Vagina (tissue), 2 donors: ENCODE data around the gene SH3D19. TPM values are rescaled to one million over a fixed set of nuclear protein-coding genes. Genes with fewer than 3 reads are reported as not detected.
"Not testable (repeated sequence)": the region's sequence is repeated elsewhere in the genome, so short reads cannot be mapped to it uniquely, and the experiment has no call there.

Experiments used
- DNase-seq, 2 donors: peaks; one replicate each; pipeline ENCODE4 v3.0.0-alpha.2; 2017; ENCODE audit errors: extremely low spot score in 2 of 2
- H3K27ac ChIP-seq: fragments of 200-600 bp; sonication (generic); one replicate; pipeline ENCODE4 v1.5.1; 2019
- H3K27me3 ChIP-seq: fragments of 200-600 bp; sonication (generic); one replicate; pipeline ENCODE4 v1.5.1; 2019
- H3K36me3 ChIP-seq, 2 donors: fragments of 200-600 bp; sonication (generic); one replicate each; pipeline ENCODE4 v1.5.1; 2017 to 2019
- H3K4me1 ChIP-seq: fragments of 200-600 bp; sonication (generic); one replicate; pipeline ENCODE4 v1.5.1; 2019
- H3K4me3 ChIP-seq, 2 donors: fragments of 200-600 bp; sonication (generic); 1 replicate in 1 of 2; 2 replicates in 1 of 2; pipeline ENCODE4 v1.5.1; 2016 to 2019
- H3K9me3 ChIP-seq: fragments of 200-600 bp; sonication (generic); one replicate; pipeline ENCODE4 v1.5.1; 2019
- CTCF ChIP-seq, 3 experiments: fragments of 450-650 bp in 2 of 3; fragments of 200-600 bp in 1 of 3; sonication (generic) in 1 of 3; IDR thresholded peaks; one replicate each; pipeline ENCODE4 v1.5.1; 2017 to 2019; ENCODE audit warnings: antibody characterized with exemption in 3 of 3, mild to moderate bottlenecking in 2 of 3, moderate library complexity in 2 of 3
- POLR2A ChIP-seq, 2 donors: fragments of 450-650 bp; IDR thresholded peaks; one replicate each; pipeline ENCODE4 v1.6.1; 2017; ENCODE audit warnings: antibody characterized with exemption in 2 of 2, mild to moderate bottlenecking in 2 of 2, moderate library complexity in 2 of 2
- POLR2AphosphoS5 ChIP-seq, 2 donors: sonication (generic); formaldehyde crosslinking; IDR thresholded peaks; one replicate each; pipeline ENCODE4 v1.9.0; 2017; ENCODE audit warnings: antibody characterized with exemption in 2 of 2, mild to moderate bottlenecking in 2 of 2, low read depth in 1 of 2; ENCODE audit not compliant: insufficient read depth in 1 of 2
- intact Hi-C: fragments of 100-400 bp; cut with DNase I; formaldehyde crosslinking; loops from one replicate; pipeline ENCODE4 v1.15.1; 2023
- small RNA-seq: library from RNA; depleted of rRNA; stranded (forward); fragments of <200 nt; gene quantifications from one replicate; pipeline ENCODE3, GENCODE V24; 2016
- total RNA-seq: library from RNA; depleted of rRNA; stranded (reverse); fragments of >200 nt; gene quantifications from one replicate; pipeline ENCODE4 v1.2.3, GENCODE V29; 2016

SH3D19 gene
- total RNA-seq, 1 donor from 2014 or later: 86.4 TPM

- Histone ChIP-seq H3K27ac (no peak overlapping the region), H3K36me3 (no peaks in the 10 kb centered on the region), H3K4me1 (no peaks in the 10 kb centered on the region), H3K27me3 (no peaks in the 10 kb centered on the region), H3K9me3 (no peaks in the 10 kb centered on the region), H3K4me3 (no peak overlapping the region)
- intact Hi-C loops: no loop called here
- DNase-seq: no peak
- TF ChIP-seq CTCF (IDR thresholded peaks at IDR 0.05): no peak
- no peak for TF ChIP-seq POLR2AphosphoS5 (IDR thresholded peaks at IDR 0.05; ENCODE audit: insufficient read depth in 1 of 2, low read depth in 1 of 2)
- TF ChIP-seq POLR2A (IDR thresholded peaks at IDR 0.05): no peak
Measured at GRCh38 chr4:151092488-151092887, 232.9 kb downstream of the SH3D19 start.

GRCh38 chr4:151091047-151091446 lies 234.4 kb downstream of the SH3D19 start:
- DNase-seq: no peak
- Histone ChIP-seq H3K4me1 (no peaks in the 10 kb centered on the region), H3K4me3 (no peak overlapping the region), H3K27ac (no peak overlapping the region), H3K36me3 (no peaks in the 10 kb centered on the region), H3K9me3 (no peaks in the 10 kb centered on the region), H3K27me3 (no peaks in the 10 kb centered on the region)
- intact Hi-C loops: no loop called here
- no peak for TF ChIP-seq POLR2A (IDR thresholded peaks at IDR 0.05)
- no peak for TF ChIP-seq POLR2AphosphoS5 (IDR thresholded peaks at IDR 0.05; ENCODE audit: insufficient read depth in 1 of 2, low read depth in 1 of 2)
- TF ChIP-seq CTCF (IDR thresholded peaks at IDR 0.05): no peak

- no peaks in the 10 kb centered on the region for H3K27me3 ChIP-seq
- H3K4me3 ChIP-seq: no peak overlapping the region
- H3K9me3 ChIP-seq: no peaks in the 10 kb centered on the region
- no peak for DNase-seq
- intact Hi-C loops: no loop called here
- H3K4me1 ChIP-seq: no peaks in the 10 kb centered on the region
- no peaks in the 10 kb centered on the region for H3K36me3 ChIP-seq
- H3K27ac ChIP-seq: no peak overlapping the region
- TF ChIP-seq CTCF (IDR thresholded peaks at IDR 0.05) (no peak), POLR2A (IDR thresholded peaks at IDR 0.05) (no peak), POLR2AphosphoS5 (IDR thresholded peaks at IDR 0.05; ENCODE audit: insufficient read depth in 1 of 2, low read depth in 1 of 2) (no peak)
Measured at GRCh38 chr4:151087467-151087866, 237.9 kb downstream of the SH3D19 start.

GRCh38 chr4:151077978-151078377 lies 247.4 kb downstream of the SH3D19 start:
- H3K4me3 ChIP-seq, H3K27me3 ChIP-seq, H3K36me3 ChIP-seq, DNase-seq, H3K4me1 ChIP-seq, H3K27ac ChIP-seq, H3K9me3 ChIP-seq, intact Hi-C loops: not testable (repeated sequence)

GRCh38 chr4:151074416-151074916 lies 250.9 kb downstream of the SH3D19 start:
- no peak overlapping the region for H3K4me3 ChIP-seq
- no peaks in the 10 kb centered on the region for H3K9me3 ChIP-seq
- no peaks in the 10 kb centered on the region for H3K27me3 ChIP-seq
- TF ChIP-seq POLR2AphosphoS5 (IDR thresholded peaks at IDR 0.05; ENCODE audit: insufficient read depth in 1 of 2, low read depth in 1 of 2): no peak
- no peak for TF ChIP-seq CTCF (IDR thresholded peaks at IDR 0.05)
- TF ChIP-seq POLR2A (IDR thresholded peaks at IDR 0.05): no peak
- no peak for DNase-seq
- H3K4me1 ChIP-seq: no peaks in the 10 kb centered on the region
- H3K36me3 ChIP-seq: no peaks in the 10 kb centered on the region
- no peak overlapping the region for H3K27ac ChIP-seq
- intact Hi-C loops: no loop called here

Small RNAs within 50 kb of the gene (small RNA-seq; reads per million reads assigned to genes)
- gene AC104819.2 (not detected), gene RNU6-1282P (not detected), gene SNORD73A (not detected), gene SNORD73B (not detected)

Other genes with a start within 250 kb of the SH3D19 start
- gene RPS3A, start 226.0 kb downstream of the SH3D19 start, total RNA-seq: 2,695 TPM
- not detected for gene PRSS48, start 48.4 kb downstream of the SH3D19 start, total RNA-seq
- gene FHIP1A, start 83.6 kb upstream of the SH3D19 start, total RNA-seq: 20.4 TPM